HEK293 (cell line): ENCODE measurements around the gene RAB6A.
A peak's percentile ranks its signal among the peaks of the same experiment; 100 is the strongest.
"Not testable (repeated sequence)": the region's sequence is repeated elsewhere in the genome, so short reads cannot be mapped to it uniquely, and the experiment has no call there.

Source experiments
- CTCF ChIA-PET: fragments of 350-600 bp; formaldehyde crosslinking; extraction: SDS; loops from one replicate; lab custom pipeline; 2021; ENCODE audit warnings: antibody characterized with exemption; lab: Yijun Ruan, JAX
- POLR2A ChIA-PET: fragments of 300-600 bp; formaldehyde crosslinking; extraction: SDS; loops from one replicate; lab custom pipeline; 2020; ENCODE audit warnings: antibody characterized with exemption, inconsistent platforms; lab: Yijun Ruan, JAX
- H3K27ac ChIP-seq: fragments of 200-500 bp; sonication (Bioruptor generic); 2 replicates; pipeline ENCODE4 v1.5.1; 2014; ENCODE audit warnings: low read depth, low read length, control low read depth, inconsistent platforms; ENCODE audit errors: extremely low read depth
- H3K36me3 ChIP-seq, 2 experiments: fragments of 200-500 bp in 1 of 2; sonication (Bioruptor generic) in 1 of 2; 1 replicate in 1 of 2; 2 replicates in 1 of 2; pipeline ENCODE4 v1.5.1; 2014 to 2017; ENCODE audit warnings: inconsistent platforms in 2 of 2, low read length in 2 of 2; ENCODE audit not compliant: control insufficient read depth in 2 of 2, insufficient read depth in 1 of 2
- H3K4me1 ChIP-seq: fragments of 200-500 bp; sonication (Bioruptor generic); 2 replicates; pipeline ENCODE4 v1.5.1; 2014; ENCODE audit warnings: mild to moderate bottlenecking, low read length, inconsistent platforms; ENCODE audit not compliant: control insufficient read depth, insufficient read depth
- H3K4me3 ChIP-seq: 2 replicates; pipeline ENCODE4 v1.5.1; 2011; ENCODE audit warnings: low read depth, mild to moderate bottlenecking, control low read depth, low read length, moderate library complexity
- H3K9me3 ChIP-seq: fragments of 200-500 bp; sonication (Bioruptor generic); 2 replicates; pipeline ENCODE4 v1.5.1; 2014; ENCODE audit warnings: low read depth, low read length, inconsistent platforms; ENCODE audit not compliant: control insufficient read depth, insufficient read depth
- BCL11A ChIP-seq: fragments of 450-650 bp; formaldehyde crosslinking; IDR thresholded peaks from 2 replicates; pipeline ENCODE4 v1.5.1; 2016; ENCODE audit warnings: low read depth, missing biosample characterization, missing genetic modification characterization
- SP3 ChIP-seq: fragments of 450-650 bp; formaldehyde crosslinking; IDR thresholded peaks from 2 replicates; pipeline ENCODE4 v1.5.1; 2016; ENCODE audit warnings: missing biosample characterization, missing genetic modification characterization
- WT1 ChIP-seq: fragments of 450-650 bp; formaldehyde crosslinking; IDR thresholded peaks from 2 replicates; pipeline ENCODE4 v1.5.1; 2016; ENCODE audit warnings: missing biosample characterization, missing genetic modification characterization
- ZNF112 ChIP-seq: fragments of 450-650 bp; formaldehyde crosslinking; IDR thresholded peaks from 2 replicates; pipeline ENCODE4 v1.5.0; 2017; ENCODE audit warnings: missing biosample characterization, missing genetic modification characterization
- ZNF121 ChIP-seq: fragments of 450-650 bp; formaldehyde crosslinking; IDR thresholded peaks from 2 replicates; pipeline ENCODE4 v1.5.1; 2016; ENCODE audit warnings: missing biosample characterization, missing genetic modification characterization
- ZNF146 ChIP-seq: fragments of 450-650 bp; formaldehyde crosslinking; IDR thresholded peaks from 2 replicates; pipeline ENCODE4 v1.5.1; 2016; ENCODE audit warnings: missing biosample characterization, missing genetic modification characterization
- ZNF311 ChIP-seq: fragments of 450-650 bp; formaldehyde crosslinking; IDR thresholded peaks from 2 replicates; pipeline ENCODE4 v1.5.1; 2017; ENCODE audit warnings: missing biosample characterization, missing genetic modification characterization, borderline replicate concordance
- ZNF37A ChIP-seq: fragments of 450-650 bp; IDR thresholded peaks from 2 replicates; pipeline ENCODE4 v1.5.1; 2018; ENCODE audit warnings: missing biosample characterization, missing genetic modification characterization
- ZNF404 ChIP-seq: fragments of 450-650 bp; formaldehyde crosslinking; IDR thresholded peaks from 2 replicates; pipeline ENCODE4 v1.5.1; 2017; ENCODE audit warnings: missing biosample characterization, missing genetic modification characterization
- ZNF449 ChIP-seq: fragments of 450-650 bp; formaldehyde crosslinking; IDR thresholded peaks from 2 replicates; pipeline ENCODE4 v1.5.1; 2017; ENCODE audit warnings: missing biosample characterization, mild to moderate bottlenecking, missing genetic modification characterization, moderate library complexity
- TF ChIP-seq, protein P1 (sequence below): fragments of 450-650 bp; formaldehyde crosslinking; IDR thresholded peaks from 2 replicates; pipeline ENCODE4 v1.5.1; 2016; ENCODE audit warnings: missing biosample characterization, missing genetic modification characterization
- TF ChIP-seq, protein P2 (sequence below): fragments of 450-650 bp; formaldehyde crosslinking; IDR thresholded peaks from 2 replicates; pipeline ENCODE4 v1.5.1; 2017; ENCODE audit warnings: missing biosample characterization, missing genetic modification characterization

Gene RAB6A

GRCh38 chr11:73750862-73751261 lies 10.0 kb downstream of the RAB6A start:
- 0 out of 2 replicates have a peak, but pooled peaks have one; percentile 45 for TF ChIP-seq ZNF121 (tag by site-specific recombination)
- H3K9me3 ChIP-seq, H3K4me3 ChIP-seq, POLR2A ChIA-PET, H3K36me3 ChIP-seq, H3K4me1 ChIP-seq, H3K27ac ChIP-seq: not testable (repeated sequence)
- CTCF ChIA-PET, result interaction anchor here (0.6 kb wide), 1 partner anchor 31 kb away, joined by 3 read pairs; no protein-coding TSS in a partner anchor

GRCh38 chr11:73750228-73750627 lies 10.6 kb downstream of the RAB6A start:
- H3K9me3 ChIP-seq, result no peaks in the 10 kb centered on the region
- no peaks in the 10 kb centered on the region for H3K36me3 ChIP-seq
- TF ChIP-seq WT1 (tag by site-specific recombination) (no peak), BCL11A (no peak), ZNF37A (no peak)
- TF ChIP-seq, protein P1, sequence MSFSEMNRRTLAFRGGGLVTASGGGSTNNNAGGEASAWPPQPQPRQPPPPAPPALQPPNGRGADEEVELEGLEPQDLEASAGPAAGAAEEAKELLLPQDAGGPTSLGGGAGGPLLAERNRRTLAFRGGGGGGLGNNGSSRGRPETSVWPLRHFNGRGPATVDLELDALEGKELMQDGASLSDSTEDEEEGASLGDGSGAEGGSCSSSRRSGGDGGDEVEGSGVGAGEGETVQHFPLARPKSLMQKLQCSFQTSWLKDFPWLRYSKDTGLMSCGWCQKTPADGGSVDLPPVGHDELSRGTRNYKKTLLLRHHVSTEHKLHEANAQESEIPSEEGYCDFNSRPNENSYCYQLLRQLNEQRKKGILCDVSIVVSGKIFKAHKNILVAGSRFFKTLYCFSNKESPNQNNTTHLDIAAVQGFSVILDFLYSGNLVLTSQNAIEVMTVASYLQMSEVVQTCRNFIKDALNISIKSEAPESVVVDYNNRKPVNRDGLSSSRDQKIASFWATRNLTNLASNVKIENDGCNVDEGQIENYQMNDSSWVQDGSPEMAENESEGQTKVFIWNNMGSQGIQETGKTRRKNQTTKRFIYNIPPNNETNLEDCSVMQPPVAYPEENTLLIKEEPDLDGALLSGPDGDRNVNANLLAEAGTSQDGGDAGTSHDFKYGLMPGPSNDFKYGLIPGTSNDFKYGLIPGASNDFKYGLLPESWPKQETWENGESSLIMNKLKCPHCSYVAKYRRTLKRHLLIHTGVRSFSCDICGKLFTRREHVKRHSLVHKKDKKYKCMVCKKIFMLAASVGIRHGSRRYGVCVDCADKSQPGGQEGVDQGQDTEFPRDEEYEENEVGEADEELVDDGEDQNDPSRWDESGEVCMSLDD, result no peak
- TF ChIP-seq, protein P2, sequence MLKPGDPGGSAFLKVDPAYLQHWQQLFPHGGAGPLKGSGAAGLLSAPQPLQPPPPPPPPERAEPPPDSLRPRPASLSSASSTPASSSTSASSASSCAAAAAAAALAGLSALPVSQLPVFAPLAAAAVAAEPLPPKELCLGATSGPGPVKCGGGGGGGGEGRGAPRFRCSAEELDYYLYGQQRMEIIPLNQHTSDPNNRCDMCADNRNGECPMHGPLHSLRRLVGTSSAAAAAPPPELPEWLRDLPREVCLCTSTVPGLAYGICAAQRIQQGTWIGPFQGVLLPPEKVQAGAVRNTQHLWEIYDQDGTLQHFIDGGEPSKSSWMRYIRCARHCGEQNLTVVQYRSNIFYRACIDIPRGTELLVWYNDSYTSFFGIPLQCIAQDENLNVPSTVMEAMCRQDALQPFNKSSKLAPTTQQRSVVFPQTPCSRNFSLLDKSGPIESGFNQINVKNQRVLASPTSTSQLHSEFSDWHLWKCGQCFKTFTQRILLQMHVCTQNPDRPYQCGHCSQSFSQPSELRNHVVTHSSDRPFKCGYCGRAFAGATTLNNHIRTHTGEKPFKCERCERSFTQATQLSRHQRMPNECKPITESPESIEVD (tag by site-specific recombination), result no peak
- CTCF ChIA-PET, result no interaction called here
- POLR2A ChIA-PET, result no interaction called here
- no peaks in the 10 kb centered on the region for H3K4me1 ChIP-seq
- no peak overlapping the region for H3K4me3 ChIP-seq
- no peak overlapping the region for H3K27ac ChIP-seq

GRCh38 chr11:73749118-73749517 lies 11.8 kb downstream of the RAB6A start:
- H3K4me1 ChIP-seq, result no peaks in the 10 kb centered on the region
- POLR2A ChIA-PET, result no interaction called here
- no peaks in the 10 kb centered on the region for H3K9me3 ChIP-seq
- H3K36me3 ChIP-seq, result no peaks in the 10 kb centered on the region
- H3K4me3 ChIP-seq, result no peak overlapping the region
- H3K27ac ChIP-seq, result no peak overlapping the region
- TF ChIP-seq SP3 (tag by site-specific recombination) (no peak), ZNF121 (tag by site-specific recombination) (no peak), ZNF404 (tag by site-specific recombination) (no peak), ZNF311 (tag by site-specific recombination) (no peak), ZNF146 (tag by site-specific recombination) (peak; percentile 85)
- TF ChIP-seq, all 188 proteins: peak for 1
- CTCF ChIA-PET, result no interaction called here

- ChIA-PET CTCF (interaction anchor here (0.5 to 1.0 kb wide), 4 partner anchors 10 to 1910 kb away, joined by 3 to 5 read pairs (median 3); no protein-coding TSS in a partner anchor), POLR2A (no interaction called here)
- Histone ChIP-seq H3K4me1 (no peaks in the 10 kb centered on the region), H3K9me3 (no peaks in the 10 kb centered on the region), H3K4me3 (no peak overlapping the region), H3K27ac (no peak overlapping the region), H3K36me3 (no peaks in the 10 kb centered on the region)
- TF ChIP-seq ZNF449 (no peak), ZNF112 (tag by site-specific recombination) (no peak)
These were observed 12.6 kb downstream of the RAB6A start for GRCh38 chr11:73748300-73748699.
